HPDE6-E6E7 (cell line): ENCODE measurements around the gene ST8SIA3.
"Not testable (repeated sequence)": the region's sequence is repeated elsewhere in the genome, so short reads cannot be mapped to it uniquely, and the experiment has no call there.

ENCODE experiments used
- DNase-seq: peaks from one replicate; pipeline ENCODE4 v3.0.0; 2011; ENCODE audit warnings: missing footprints; ENCODE audit errors: extremely low spot score

The ST8SIA3 gene

DNA sequence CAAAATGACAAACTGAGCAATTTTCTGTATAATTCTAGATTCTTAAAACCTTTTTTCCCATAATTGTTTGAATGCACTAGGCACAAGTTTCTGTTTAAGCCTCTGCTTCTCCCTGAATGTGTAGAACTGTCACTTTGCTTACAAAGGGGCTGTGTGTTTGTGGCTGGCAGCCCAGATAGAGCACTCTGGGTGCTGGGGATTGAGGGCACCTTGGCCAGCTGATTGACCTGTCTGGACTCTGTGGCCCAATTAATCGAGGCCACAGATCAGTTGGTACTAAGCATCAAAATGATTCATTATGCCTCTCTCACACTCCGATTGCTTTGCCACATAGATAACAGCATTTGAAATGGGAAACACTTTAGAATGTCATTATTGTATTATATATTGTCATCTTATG, 12.1 kb downstream of the ST8SIA3 start:
- DNase-seq, result no peak

DNA sequence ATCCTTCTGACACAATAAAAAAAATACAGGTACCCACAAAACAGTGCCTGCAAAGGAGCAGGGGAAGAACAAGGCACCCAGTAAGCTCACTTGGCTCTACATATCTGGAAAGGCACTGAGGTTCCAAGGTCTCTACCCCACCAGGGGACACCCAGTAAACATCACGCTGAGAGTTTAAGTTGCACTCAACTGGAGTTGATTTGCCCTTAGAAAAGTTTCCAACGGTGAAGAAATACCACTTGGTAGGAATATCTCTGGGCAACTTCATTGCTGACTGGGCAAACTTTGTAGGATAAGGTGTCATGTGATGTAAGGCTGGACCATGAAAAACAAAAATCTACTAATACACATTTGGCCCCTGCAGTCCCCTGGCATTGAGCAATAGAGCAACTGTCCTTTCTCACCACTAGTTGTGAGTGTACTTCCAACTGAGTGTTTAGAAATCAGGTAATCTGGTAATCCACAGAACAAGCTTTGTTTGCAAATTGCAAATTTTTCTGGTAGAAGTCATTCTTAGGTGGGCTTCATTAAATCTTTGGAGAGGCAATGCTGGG, 14.2 kb downstream of the ST8SIA3 start:
- DNase-seq, result no peak

GRCh38 chr18:57372444-57372843, 20.1 kb downstream of the ST8SIA3 start:
- no peak for DNase-seq

DNA sequence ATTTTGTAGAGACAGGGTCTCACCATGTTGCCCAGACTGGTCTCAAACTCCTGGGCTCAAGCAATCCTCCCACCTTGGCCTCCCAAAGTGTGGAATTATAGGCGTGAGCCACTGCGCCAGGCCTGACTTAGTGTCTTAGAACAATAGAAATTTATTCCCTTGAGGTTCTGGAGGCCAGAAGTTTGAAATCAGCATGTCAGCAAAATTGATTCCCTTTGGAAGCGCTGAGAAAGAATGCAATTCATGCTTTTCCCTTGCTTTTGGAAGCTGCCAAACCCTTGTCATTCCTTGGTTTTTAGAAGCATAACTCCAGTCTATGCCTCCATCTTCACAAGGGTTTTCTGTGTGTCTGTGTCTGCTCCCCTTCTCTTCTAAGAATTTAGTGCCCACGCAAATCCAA, 20.7 kb downstream of the ST8SIA3 start:
- DNase-seq, result no peak

DNA sequence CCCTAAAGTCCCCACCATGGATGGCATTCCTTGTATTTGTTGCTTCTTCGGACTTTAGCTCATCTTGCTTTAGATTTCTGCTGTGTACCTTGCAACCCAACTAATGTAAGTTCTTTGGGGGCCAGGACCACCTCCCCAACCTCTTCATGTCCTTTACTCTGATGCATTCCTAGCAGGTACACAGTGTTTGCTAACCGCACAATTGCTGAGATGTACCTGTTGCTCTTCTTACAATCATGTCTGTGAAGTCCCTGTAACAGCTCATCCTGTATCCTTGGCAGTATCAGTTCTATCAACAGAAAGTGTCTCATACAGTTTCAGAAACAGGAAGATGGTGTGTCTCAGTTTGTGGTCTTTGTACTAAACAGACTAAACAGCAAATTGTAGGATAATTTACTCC, 24.1 kb downstream of the ST8SIA3 start:
- no peak for DNase-seq

GRCh38 chr18:57389271-57389670, 36.9 kb downstream of the ST8SIA3 start:
- no peak for DNase-seq

- DNase-seq, result no peak
Measured at GRCh38 chr18:57390044-57390443, 37.7 kb downstream of the ST8SIA3 start.

DNA sequence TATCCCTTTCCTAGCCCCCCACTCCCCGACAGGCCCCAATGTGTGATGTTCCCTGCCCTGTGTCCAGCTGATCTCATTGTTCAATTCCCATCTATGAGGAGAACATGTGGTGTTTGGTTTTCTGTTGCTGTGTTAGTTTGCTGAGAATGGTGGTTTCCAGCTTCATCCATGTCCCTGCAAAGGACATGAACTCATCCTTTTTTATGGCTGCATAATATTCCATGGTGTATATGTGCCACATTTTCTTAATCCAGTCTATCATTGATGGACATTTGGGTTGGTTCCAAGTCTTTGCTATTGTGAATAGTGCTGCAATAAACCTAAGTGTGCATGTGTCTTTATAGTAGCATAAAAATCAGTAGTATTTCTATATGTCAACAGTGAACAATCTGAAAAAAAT, 42.4 kb downstream of the ST8SIA3 start:
- not testable (repeated sequence) for DNase-seq

- DNase-seq, result not testable (repeated sequence)
Measured at GRCh38 chr18:57396831-57397230, 44.5 kb downstream of the ST8SIA3 start.

DNA sequence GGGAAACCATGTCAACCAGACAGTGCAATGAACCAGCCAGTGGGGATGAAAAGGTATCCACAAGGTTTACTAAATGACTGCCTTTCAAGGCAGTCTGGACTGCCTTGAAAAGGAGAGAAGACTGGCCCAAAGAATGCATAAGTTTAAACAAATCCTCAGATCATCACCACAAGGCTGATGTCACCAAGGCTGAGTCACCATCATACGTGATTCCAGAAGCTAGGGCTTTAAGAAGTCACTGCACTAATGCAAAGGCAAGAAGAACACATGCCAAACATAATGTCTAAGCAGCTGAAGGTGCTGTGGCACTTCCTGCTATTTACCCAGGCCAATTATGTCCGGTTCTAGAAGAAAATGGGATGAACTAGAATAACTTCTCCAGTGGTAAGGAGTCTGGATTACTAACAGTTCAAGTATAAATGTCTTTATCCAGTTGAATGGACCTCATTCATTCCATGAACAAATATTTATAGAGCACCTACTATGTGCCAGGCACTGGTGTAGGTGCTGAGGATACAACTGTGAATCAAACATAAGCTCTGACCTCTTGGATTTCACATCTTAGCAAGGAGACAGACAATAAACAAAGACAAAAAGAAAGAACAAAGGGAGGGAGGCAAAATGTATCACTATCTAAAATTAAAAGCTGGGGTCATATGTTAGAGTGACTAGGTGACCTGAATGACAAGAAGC, 45.2 kb downstream of the ST8SIA3 start:
- DNase-seq, result no peak

GRCh38 chr18:57404345-57404744, 52.0 kb downstream of the ST8SIA3 start:
- no peak for DNase-seq

DNA sequence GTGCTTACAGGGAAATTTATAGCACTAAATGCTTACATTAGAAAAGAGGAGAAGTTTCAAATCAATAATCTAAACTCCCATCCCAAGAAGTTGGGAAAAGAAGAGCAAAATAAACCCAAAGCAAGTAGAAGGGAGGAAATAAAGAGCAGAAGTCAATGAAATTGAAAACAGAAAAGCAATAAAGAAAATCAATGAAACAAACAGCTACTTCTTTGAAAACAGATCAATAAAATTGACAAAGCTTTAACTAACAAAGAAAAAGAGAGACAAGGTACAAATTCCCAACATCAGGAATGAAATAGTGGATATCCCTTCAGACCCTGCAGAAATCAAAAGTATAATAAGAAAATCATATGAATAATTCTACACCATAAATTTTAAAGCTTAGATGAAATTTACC, 57.3 kb downstream of the ST8SIA3 start:
- DNase-seq, result no peak

DNA sequence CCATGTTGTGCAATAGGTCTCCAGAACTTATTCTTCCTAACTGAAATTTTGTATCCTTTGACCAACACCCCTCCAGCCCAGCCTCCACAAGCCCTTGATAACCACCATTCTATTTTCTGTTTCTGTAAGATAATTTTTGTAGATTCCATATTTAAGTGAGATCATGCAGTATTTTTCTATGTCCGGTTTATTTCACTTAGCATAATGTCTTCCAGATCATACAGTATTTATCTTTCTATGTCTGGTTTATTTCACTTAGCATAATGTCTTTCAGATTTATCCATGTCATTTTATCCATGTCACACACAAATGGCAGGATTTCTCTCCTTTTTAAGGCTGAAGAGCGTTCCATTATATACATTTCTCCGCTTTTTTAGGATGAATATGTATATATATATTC, 58.4 kb downstream of the ST8SIA3 start:
- DNase-seq, result no peak

- DNase-seq, result no peak
Measured at GRCh38 chr18:57416542-57416941, 64.2 kb downstream of the ST8SIA3 start.
